HepG2 (cell line): Measurements from ENCODE around the gene NFE2L2. TPM values are rescaled to one million over a fixed set of nuclear protein-coding genes. Genes with fewer than 3 reads are reported as not detected.

Experiments
- ATAC-seq: fragments of 200-7000 bp; cut with Tn5 transposase; 3 replicates; pipeline ENCODE4 v1.9.1; 2020; ENCODE audit warnings: mild to moderate bottlenecking, moderate library complexity
- BruUV-seq: library from RNA; stranded (reverse); fragments of 400-500 nt; replicated peaks from 2 replicates; lab custom pipeline; 2021; lab: Mats Ljungman, UMichigan
- CTCF ChIA-PET: fragments of 300-600 bp; formaldehyde crosslinking; extraction: SDS; loops from one replicate; lab custom pipeline; 2021; ENCODE audit warnings: low total read pairs, inconsistent platforms, low intra/inter-chr PET ratio; lab: Yijun Ruan, JAX
- POLR2A ChIA-PET: fragments of 350-600 bp; sonication (Branson Sonifier 250); formaldehyde crosslinking; loops from one replicate; lab custom pipeline; 2020; ENCODE audit warnings: antibody characterized with exemption, inconsistent platforms; lab: Yijun Ruan, JAX
- DNase-seq: peaks from one replicate; pipeline ENCODE4 v3.0.0-alpha.2; 2015; ENCODE audit warnings: low spot score
- FAIRE-seq: peaks from 3 replicates; lab custom pipeline; 2011; peaks lifted over from hg19 to GRCh38; lab: Jason Lieb, UNC
- H2AFZ ChIP-seq: one replicate; pipeline ENCODE4 v1.6.1; 2011; ENCODE audit warnings: low read length, inconsistent platforms
- H3K27ac ChIP-seq: fragments of 300-600 bp; 3 replicates; pipeline ENCODE4 v1.8.0; 2011; ENCODE audit warnings: mixed run types, mild to moderate bottlenecking, mixed read lengths, low read length, inconsistent platforms; ENCODE audit not compliant: insufficient read depth; ENCODE audit errors: extremely low read length
- H3K27me3 ChIP-seq, 2 experiments: fragments of 200-600 bp in 1 of 2; 2 replicates in 1 of 2; 3 replicates in 1 of 2; pipeline versions ENCODE4 v1.6.0 to v1.8.0; 2011; ENCODE audit warnings: low read length in 2 of 2, mild to moderate bottlenecking in 2 of 2, moderate library complexity in 2 of 2, inconsistent platforms in 1 of 2; ENCODE audit not compliant: insufficient read depth in 2 of 2, control insufficient read depth in 1 of 2
- H3K36me3 ChIP-seq, 2 experiments: fragments of 200-600 bp in 1 of 2; replicated peaks in 1 of 2; 2 replicates in 1 of 2; 3 replicates in 1 of 2; pipeline versions ENCODE4 v1.5.1 to v1.8.0; 2011; ENCODE audit warnings: low read length in 2 of 2, inconsistent platforms in 1 of 2; ENCODE audit not compliant: insufficient read depth in 2 of 2, control insufficient read depth in 1 of 2
- H3K4me1 ChIP-seq: 2 replicates; pipeline ENCODE4 v1.5.1; 2012; ENCODE audit warnings: low read length, inconsistent platforms; ENCODE audit not compliant: insufficient read depth
- H3K4me2 ChIP-seq: 2 replicates; pipeline ENCODE4 v1.6.0; 2011; ENCODE audit warnings: low read depth, low read length, inconsistent platforms
- H3K4me3 ChIP-seq, 3 experiments: fragments of 200-600 bp in 1 of 3; sonication (generic), shearing (Covaris generic) in 1 of 3; replicated peaks in 1 of 3; 2 replicates each; pipeline ENCODE4 v1.5.1; 2011 to 2016; ENCODE audit warnings: low read length in 3 of 3, inconsistent platforms in 2 of 3, low read depth in 2 of 3, mild to moderate bottlenecking in 2 of 3, control low read depth in 1 of 3, mixed read lengths in 1 of 3; ENCODE audit not compliant: insufficient read depth in 1 of 3
- H3K79me2 ChIP-seq: one replicate; pipeline ENCODE4 v1.6.1; 2011; ENCODE audit warnings: low read length, inconsistent platforms; ENCODE audit not compliant: insufficient read depth
- H3K9ac ChIP-seq: 2 replicates; pipeline ENCODE4 v1.6.0; 2011; ENCODE audit warnings: mild to moderate bottlenecking, low read depth, low read length, inconsistent platforms; ENCODE audit not compliant: insufficient read depth
- H3K9me3 ChIP-seq: 2 replicates; pipeline ENCODE4 v1.5.1; 2012; ENCODE audit warnings: mild to moderate bottlenecking, low read length
- H4K20me1 ChIP-seq: 2 replicates; pipeline ENCODE4 v1.6.0; 2011; ENCODE audit warnings: inconsistent platforms, mild to moderate bottlenecking, low read length, moderate library complexity; ENCODE audit not compliant: insufficient read depth
- FOXO4 ChIP-seq: sonication (generic); formaldehyde crosslinking; conservative IDR thresholded peaks from 2 replicates; pipeline ENCODE4 v1.8.1; 2023; ENCODE audit warnings: missing genetic modification reagents
- GFI1 ChIP-seq: sonication (generic); formaldehyde crosslinking; IDR thresholded peaks from 2 replicates; pipeline ENCODE4 v1.5.0; 2020; ENCODE audit warnings: missing genetic modification reagents, mild to moderate bottlenecking, borderline replicate concordance
- MXI1 ChIP-seq: IDR thresholded peaks from 3 replicates; pipeline ENCODE4 v1.6.1; 2012; ENCODE audit warnings: low read depth, low read length, inconsistent platforms, borderline replicate concordance
- TSC22D2 ChIP-seq: sonication (generic); formaldehyde crosslinking; IDR thresholded peaks from 2 replicates; pipeline ENCODE4 v1.5.1; 2020; ENCODE audit warnings: missing genetic modification reagents, mild to moderate bottlenecking, borderline replicate concordance
- ZFP91 ChIP-seq: sonication (generic); formaldehyde crosslinking; IDR thresholded peaks from 2 replicates; pipeline ENCODE4 v1.9.0; 2022; ENCODE audit warnings: missing genetic modification reagents, mild to moderate bottlenecking, borderline replicate concordance
- ZNF569 ChIP-seq: sonication (generic); formaldehyde crosslinking; IDR thresholded peaks from 2 replicates; pipeline ENCODE4 v1.5.0; 2020; ENCODE audit warnings: mild to moderate bottlenecking, missing genetic modification reagents, moderate library complexity, borderline replicate concordance
- WGBS: methylation state at CpG from one replicate; pipeline ENCODE4 v1.1.6; 2017; ENCODE audit warnings: low lambda C conversion rate; 5-methylcytosine and 5-hydroxymethylcytosine counted together
- in situ Hi-C: cut with HindIII; loops from 2 replicates; pipeline ENCODE4 v1.10.0; 2017; ENCODE audit warnings: low pct_unique_long_range_greater_than_20kb; ENCODE audit not compliant: extremely low pct_ligation_motif_present
- intact Hi-C: fragments of 100-400 bp; cut with micrococcal nuclease; formaldehyde crosslinking; loops from one replicate; pipeline ENCODE4 v1.10.0; 2022; ENCODE audit not compliant: unreplicated experiment
- polyA plus RNA-seq, 8 experiments: library from polyadenylated mRNA; depleted of rRNA in 3 of 8; stranded (reverse) in 7 of 8; unstranded in 1 of 8; fragments of >200 nt; fragmentation: Illumina TruSeq in 4 of 8; extraction: Trizol in 4 of 8; gene quantifications; 2 replicates each; pipeline versions ENCODE4 v1.2.1 to v1.2.3, GENCODE V29; 2011 to 2016; ENCODE audit warnings: low read depth in 4 of 8, missing spikeins in 1 of 8, mixed read lengths in 1 of 8; ENCODE audit not compliant: insufficient read depth in 1 of 8
- total RNA-seq, 5 experiments: library from RNA; depleted of rRNA; stranded (reverse); fragments of >200 nt; fragmentation: Illumina TruSeq; extraction: Trizol; gene quantifications; 2 replicates each; pipeline ENCODE4 v1.2.3, GENCODE V29; 2016; ENCODE audit warnings: low read depth in 1 of 5
- TF ChIP-seq, protein P1 (sequence below): sonication (generic); formaldehyde crosslinking; IDR thresholded peaks from 2 replicates; pipeline ENCODE4 v1.4.0; 2020; ENCODE audit warnings: missing genetic modification reagents, low read depth, mild to moderate bottlenecking, borderline replicate concordance

Gene NFE2L2
- total and polyA plus RNA-seq, 2 of the 13 experiments (the other 11 are each of a cell fraction or from before 2014, with no cell fraction given) = 84.6 to 215 TPM

- H3K9me3 ChIP-seq = no peaks in the 10 kb centered on the region
- POLR2A ChIA-PET = interaction anchor here (1.4 to 5.8 kb wide), 2 partner anchors 18 to 23 kb away, joined by 3 to 33 read pairs; partner anchors contain the start of gene NFE2L2
- no peak overlapping the region for H3K4me3 ChIP-seq
- no peak overlapping the region for H3K27ac ChIP-seq
- H3K9ac ChIP-seq = no peak overlapping the region
- no peaks in the 10 kb centered on the region for H3K27me3 ChIP-seq
- H3K4me2 ChIP-seq = no peak overlapping the region
- TF ChIP-seq, protein P1, sequence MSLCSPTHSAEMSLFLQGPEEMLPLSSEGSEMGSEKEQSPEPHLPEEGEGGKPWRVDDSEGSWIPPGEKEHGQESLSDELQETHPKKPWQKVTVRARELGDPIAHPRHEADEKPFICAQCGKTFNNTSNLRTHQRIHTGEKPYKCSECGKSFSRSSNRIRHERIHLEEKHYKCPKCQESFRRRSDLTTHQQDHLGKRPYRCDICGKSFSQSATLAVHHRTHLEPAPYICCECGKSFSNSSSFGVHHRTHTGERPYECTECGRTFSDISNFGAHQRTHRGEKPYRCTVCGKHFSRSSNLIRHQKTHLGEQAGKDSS = no peak
- TF ChIP-seq ZFP91 (no peak), ZNF569 (CRISPR knock-in tag) (no peak)
- ATAC-seq = peak; percentile 51
- no peaks in the 10 kb centered on the region for H4K20me1 ChIP-seq
- no peaks in the 10 kb centered on the region for H3K36me3 ChIP-seq
- H2AFZ ChIP-seq = no peak overlapping the region
- no TSS peak for BruUV-seq
- WGBS = 98% methylated on average over 5 of the region's 5 CpGs
- no peak for DNase-seq
- H3K79me2 ChIP-seq = no peaks in the 10 kb centered on the region
- CTCF ChIA-PET = no interaction called here
- intact Hi-C loops = no loop called here
- no peak for FAIRE-seq
- H3K4me1 ChIP-seq = peaks cover 37% of the 10 kb centered on the region
- in situ Hi-C loops = no loop called here
Observed at GRCh38 chr2:177282787-177283572, 18.5 kb upstream of the NFE2L2 start.

DNA sequence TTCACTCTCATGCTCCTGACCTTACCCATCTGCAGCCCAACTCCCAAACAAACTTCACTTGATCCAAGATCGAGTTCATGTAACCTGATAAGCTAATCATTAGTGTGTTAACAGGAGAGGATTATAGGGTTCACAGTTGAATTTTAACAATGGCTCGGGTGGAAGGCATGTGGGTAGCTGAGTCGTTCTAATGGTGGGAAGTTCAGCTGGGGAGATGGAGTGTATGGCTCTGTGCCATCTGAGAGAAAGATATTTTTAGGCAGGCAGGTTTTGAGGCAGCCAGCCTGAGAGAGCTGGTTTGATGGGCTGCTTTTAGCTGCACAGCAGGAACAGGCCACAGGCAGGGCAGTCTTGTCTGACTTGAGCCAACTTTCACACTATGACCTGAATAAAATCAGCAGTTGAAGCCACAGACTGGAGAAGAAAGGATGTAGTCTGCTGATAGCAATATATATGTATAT, 17.7 kb upstream of the NFE2L2 start:
- no peaks in the 10 kb centered on the region for H3K79me2 ChIP-seq
- in situ Hi-C loops = no loop called here
- no peak overlapping the region for H3K9ac ChIP-seq
- no peak overlapping the region for H2AFZ ChIP-seq
- TF ChIP-seq GFI1 (CRISPR knock-in tag) (peak; percentile 33; the same call in 1 of the 2 replicates), MXI1 (no peak), FOXO4 (CRISPR knock-in tag) (0 out of 2 replicates have a peak, but pooled peaks have one; percentile 19), TSC22D2 (CRISPR knock-in tag) (no peak)
- POLR2A ChIA-PET = interaction anchor here (1.4 to 5.8 kb wide), 2 partner anchors 18 to 22 kb away, joined by 3 to 33 read pairs; partner anchors contain the start of gene NFE2L2
- H3K4me2 ChIP-seq = no peak overlapping the region
- peak; percentile 43 for FAIRE-seq
- H3K4me3 ChIP-seq = no peak overlapping the region
- BruUV-seq = no TSS peak
- H3K9me3 ChIP-seq = no peaks in the 10 kb centered on the region
- H3K4me1 ChIP-seq = peaks cover 37% of the 10 kb centered on the region
- H3K27me3 ChIP-seq = no peaks in the 10 kb centered on the region
- WGBS = 48% methylated on average over 3 of the region's 3 CpGs
- CTCF ChIA-PET = no interaction called here
- no peak overlapping the region for H3K27ac ChIP-seq
- ATAC-seq = peak; percentile 62
- no peaks in the 10 kb centered on the region for H4K20me1 ChIP-seq
- no peak for DNase-seq
- intact Hi-C loops = no loop called here
- H3K36me3 ChIP-seq = no peaks in the 10 kb centered on the region
